Sigmoid colon (tissue), 7 donors: ENCODE measurements around the gene MCF2L. TPM values are rescaled to one million over a fixed set of nuclear protein-coding genes. Genes with fewer than 3 reads are reported as not detected.
A peak's percentile ranks its signal among the peaks of the same experiment; 100 is the strongest.
"Not testable (repeated sequence)": the region's sequence is repeated elsewhere in the genome, so short reads cannot be mapped to it uniquely, and the experiment has no call there.

Experiments
- DNase-seq: peaks from one replicate; pipeline ENCODE4 v3.0.0-alpha.2; 2019
- H3K27ac ChIP-seq, 4 donors: fragments of 200-600 bp; sonication (generic); one replicate each; pipeline ENCODE4 v1.5.1; 2016 to 2019; ENCODE audit warnings: mild to moderate bottlenecking in 1 of 4
- H3K27me3 ChIP-seq, 3 donors: fragments of 200-600 bp; sonication (generic); one replicate each; pipeline ENCODE4 v1.5.1; 2019; ENCODE audit warnings: mild to moderate bottlenecking in 1 of 3
- H3K36me3 ChIP-seq, 4 donors: fragments of 200-600 bp; sonication (generic); one replicate each; pipeline ENCODE4 v1.5.1; 2016 to 2019
- H3K4me1 ChIP-seq, 4 donors: fragments of 200-600 bp; sonication (generic); one replicate each; pipeline ENCODE4 v1.5.1; 2017 to 2019
- H3K4me3 ChIP-seq, 4 donors: fragments of 200-600 bp; sonication (generic); one replicate each; pipeline ENCODE4 v1.5.1; 2017 to 2019; ENCODE audit warnings: mild to moderate bottlenecking in 2 of 4, moderate library complexity in 1 of 4
- H3K9me3 ChIP-seq, 4 donors: fragments of 200-600 bp in 3 of 4; sonication (generic) in 3 of 4; one replicate each; pipeline versions ENCODE4 v1.5.1 to v1.6.1; 2013 to 2019
- CTCF ChIP-seq, 4 experiments: fragments of 450-650 bp in 3 of 4; fragments of 200-600 bp in 1 of 4; IDR thresholded peaks; one replicate each; pipeline ENCODE4 v1.5.1; 2016 to 2019; ENCODE audit warnings: antibody characterized with exemption in 4 of 4, mild to moderate bottlenecking in 3 of 4, moderate library complexity in 2 of 4
- EP300 ChIP-seq, 4 donors: sonication (generic); formaldehyde crosslinking; IDR thresholded peaks; one replicate each; pipeline ENCODE4 v1.6.1; 2017; ENCODE audit warnings: antibody characterized with exemption in 4 of 4
- POLR2A ChIP-seq, 2 donors: fragments of 450-650 bp; IDR thresholded peaks; one replicate each; pipeline ENCODE4 v1.6.1; 2016; ENCODE audit warnings: antibody characterized with exemption in 2 of 2, mild to moderate bottlenecking in 2 of 2, moderate library complexity in 2 of 2
- POLR2AphosphoS5 ChIP-seq, 4 donors: sonication (generic); formaldehyde crosslinking; IDR thresholded peaks; one replicate each; pipeline ENCODE4 v1.6.1; 2017; ENCODE audit warnings: antibody characterized with exemption in 4 of 4
- WGBS, 2 donors: extraction: QIAGEN DNeasy Blood & Tissue Kit; methylation state at CpG; one replicate each; pipeline ENCODE4 v1.1.7; 2013; 5-methylcytosine and 5-hydroxymethylcytosine counted together
- intact Hi-C: fragments of 100-400 bp; cut with DNase I; formaldehyde crosslinking; loops from one replicate; pipeline ENCODE4 v1.15.1; 2023
- polyA plus RNA-seq, 3 donors: library from polyadenylated mRNA; stranded (reverse); fragments of 200-250 nt; gene quantifications; one replicate each; pipeline ENCODE4 v1.2.3, GENCODE V29; 2013
- total RNA-seq, 4 donors: library from RNA; depleted of rRNA; stranded (reverse); fragments of >200 nt; gene quantifications; one replicate each; pipeline ENCODE4 v1.1.0, GENCODE V29; 2016
- donor health status: healthy with polysubstance abuse.
- donor health status: Bipolar disorder and iron deficiency.
- donor health status: healthy.

MCF2L gene
- total and polyA plus RNA-seq, 7 donors, result 7.5 to 59.9 (median 20.2) TPM

- H3K27ac ChIP-seq, result no peak overlapping the region
- H3K4me1 ChIP-seq, result peaks cover 0 to 17% (median 15%) of the 10 kb centered on the region in 4 donors
- peaks cover 18 to 41% (median 26%) of the 10 kb centered on the region in 3 donors for H3K27me3 ChIP-seq
- peak; percentile 58 for DNase-seq
- intact Hi-C loops, result no loop called here
- H3K4me3 ChIP-seq, result peak overlapping the region in 2 of 4 donors; percentile 41 to 45
- TF ChIP-seq EP300 (IDR thresholded peaks at IDR 0.05), result no peak
- TF ChIP-seq CTCF (IDR thresholded peaks at IDR 0.05), result no peak
- no peak for TF ChIP-seq POLR2A (IDR thresholded peaks at IDR 0.05)
- no peak for TF ChIP-seq POLR2AphosphoS5 (IDR thresholded peaks at IDR 0.05)
- H3K9me3 ChIP-seq, result no peaks in the 10 kb centered on the region
- no peaks in the 10 kb centered on the region for H3K36me3 ChIP-seq
- 42 to 43% methylated on average over 73 of the region's 73 CpGs for WGBS, 2 donors
Observed at GRCh38 chr13:113109151-113110047, 140.4 kb downstream of the MCF2L start.

- peak; percentile 46 for DNase-seq
- Histone ChIP-seq H3K4me1 (peaks cover 0 to 17% (median 15%) of the 10 kb centered on the region in 4 donors), H3K4me3 (peak overlapping the region in 3 of 4 donors; percentile 33 to 45 (median 41)), H3K27me3 (peaks cover 18 to 38% (median 26%) of the 10 kb centered on the region in 3 donors), H3K36me3 (no peaks in the 10 kb centered on the region), H3K27ac (no peak overlapping the region), H3K9me3 (no peaks in the 10 kb centered on the region)
- 3 to 4% methylated on average over 99 of the region's 99 CpGs for WGBS, 2 donors
- TF ChIP-seq POLR2A (IDR thresholded peaks at IDR 0.05), result no peak
- no peak for TF ChIP-seq POLR2AphosphoS5 (IDR thresholded peaks at IDR 0.05)
- intact Hi-C loops, result no loop called here
Observed at GRCh38 chr13:113110048-113110851, 141.2 kb downstream of the MCF2L start.

GRCh38 chr13:113110852-113111315, 141.9 kb downstream of the MCF2L start:
- Histone ChIP-seq H3K27me3 (peaks cover 18 to 33% (median 26%) of the 10 kb centered on the region in 3 donors), H3K9me3 (no peaks in the 10 kb centered on the region), H3K4me3 (peak overlapping the region in 3 of 4 donors; percentile 33 to 45 (median 41)), H3K36me3 (no peaks in the 10 kb centered on the region), H3K27ac (no peak overlapping the region), H3K4me1 (peaks cover 0 to 17% (median 15%) of the 10 kb centered on the region in 4 donors)
- WGBS, 2 donors, result 25 to 33% methylated on average over 49 of the region's 49 CpGs
- intact Hi-C loops, result no loop called here
- TF ChIP-seq CTCF (IDR thresholded peaks at IDR 0.05) (no peak), EP300 (IDR thresholded peaks at IDR 0.05) (no peak), POLR2AphosphoS5 (IDR thresholded peaks at IDR 0.05) (no peak), POLR2A (IDR thresholded peaks at IDR 0.05) (no peak)
- peak; percentile 33 for DNase-seq

DNA sequence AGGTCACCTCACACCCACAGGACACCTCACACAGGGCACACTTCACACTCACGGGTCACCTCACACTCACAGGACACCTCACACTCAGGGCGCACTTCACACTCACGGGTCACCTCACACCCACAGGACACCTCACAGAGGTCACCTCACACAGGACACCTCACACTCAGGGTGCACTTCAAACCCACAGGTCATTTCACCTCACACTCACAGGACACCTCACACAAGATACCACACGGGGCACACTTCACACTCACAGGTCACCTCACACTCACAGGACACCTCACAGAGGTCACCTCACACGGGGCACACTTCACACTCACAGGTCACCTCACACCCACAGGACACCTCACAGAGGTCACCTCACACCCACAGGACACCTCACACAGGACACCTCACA, 142.8 kb downstream of the MCF2L start:
- peak; percentile 20 for DNase-seq
- intact Hi-C loops, result not testable (repeated sequence)
- WGBS, 2 donors, result 76 to 89% methylated on average over 5 of the region's 5 CpGs

DNA sequence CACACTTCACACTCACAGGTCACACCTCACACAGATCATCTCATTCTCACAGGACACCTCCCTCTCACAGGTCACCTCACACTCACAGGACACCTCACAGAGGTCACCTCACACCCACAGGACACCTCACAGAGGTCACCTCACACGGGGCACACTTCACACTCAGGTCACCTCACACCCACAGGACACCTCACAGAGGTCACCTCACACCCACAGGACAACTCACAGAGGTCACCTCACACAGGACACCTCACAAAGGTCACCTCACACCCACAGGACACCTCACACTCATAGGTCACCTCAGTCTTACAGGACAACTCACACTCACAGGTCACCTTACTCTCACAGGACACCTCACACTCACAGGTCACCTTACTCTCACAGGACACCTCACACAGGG, 143.5 kb downstream of the MCF2L start:
- DNase-seq, H3K4me3 ChIP-seq, intact Hi-C loops, H3K9me3 ChIP-seq, H3K36me3 ChIP-seq, H3K27ac ChIP-seq: not testable (repeated sequence)
- WGBS, 2 donors, result 41 to 81% methylated on average over 1 of the region's 1 CpG
- Histone ChIP-seq H3K27me3 (peaks cover 18 to 32% (median 21%) of the 10 kb centered on the region in 3 donors), H3K4me1 (peaks cover 0 to 17% (median 15%) of the 10 kb centered on the region in 4 donors)

More for the DNA sequence above, 142.8 kb downstream of the MCF2L start:
- H3K4me3 ChIP-seq, H3K27ac ChIP-seq, H3K9me3 ChIP-seq, H3K36me3 ChIP-seq: not testable (repeated sequence)
- Histone ChIP-seq H3K4me1 (peaks cover 0 to 17% (median 15%) of the 10 kb centered on the region in 4 donors), H3K27me3 (peaks cover 18 to 32% (median 23%) of the 10 kb centered on the region in 3 donors)
